ENCODE results near the gene PLP1.
"Not testable (repeated sequence)": the region's sequence is repeated elsewhere in the genome, so short reads cannot be mapped to it uniquely, and the experiment has no call there.

PLP1 gene

GRCh38 chrX:103781062-103781402, 4.4 kb downstream of the PLP1 start:
- no peak for DNase-seq (ENCODE audit: low read depth)

DNA sequence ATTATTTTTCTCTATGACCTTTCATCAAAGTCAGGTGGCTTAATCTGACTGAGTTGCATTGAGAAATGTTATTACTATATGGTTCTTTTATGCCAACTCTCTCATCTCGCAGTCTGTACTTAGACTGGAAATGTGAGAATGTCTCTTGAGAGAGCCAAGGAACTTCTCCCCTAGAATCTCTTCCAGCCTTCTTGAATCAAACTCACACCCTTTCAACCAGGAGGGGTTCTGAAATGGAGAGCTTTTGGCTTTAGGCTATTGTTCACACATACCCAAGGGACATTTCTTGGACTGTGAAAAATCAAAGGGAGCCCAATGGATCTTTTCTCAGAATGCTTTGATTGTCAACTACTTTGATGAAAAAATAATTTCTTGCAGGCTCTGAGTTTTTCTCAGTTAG, 5.1 kb downstream of the PLP1 start:
- no peak for DNase-seq (ENCODE audit: low read depth)

DNA sequence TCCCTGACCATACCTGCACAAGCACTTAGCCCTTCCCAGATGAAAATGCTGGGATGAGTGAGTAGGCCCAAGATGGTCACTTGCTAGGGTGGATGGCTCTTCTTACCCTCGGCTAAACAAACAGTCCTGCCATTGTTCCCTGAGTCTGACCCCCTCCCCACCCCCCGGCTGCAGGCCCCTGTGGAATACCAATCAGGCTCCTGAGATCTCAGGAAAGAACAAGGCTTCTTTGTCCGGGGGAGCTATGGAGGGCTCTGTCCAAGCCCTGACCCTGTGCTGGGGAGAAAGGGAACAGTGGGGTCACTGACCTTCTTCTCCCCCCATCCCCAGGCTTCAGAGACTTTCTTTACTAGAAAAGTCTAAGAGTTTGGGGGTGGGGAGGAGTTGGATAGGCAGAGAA, 6.0 kb downstream of the PLP1 start:
- DNase-seq (ENCODE audit: low read depth) = no peak

GRCh38 chrX:103783196-103783595, 6.6 kb downstream of the PLP1 start:
- no peak for DNase-seq (ENCODE audit: low read depth)

GRCh38 chrX:103783971-103784370, 7.3 kb downstream of the PLP1 start:
- DNase-seq (ENCODE audit: low read depth) = no peak

GRCh38 chrX:103789004-103789403, 12.4 kb downstream of the PLP1 start:
- DNase-seq (ENCODE audit: low read depth) = no peak

GRCh38 chrX:103791228-103791627, 14.6 kb downstream of the PLP1 start:
- DNase-seq (ENCODE audit: low read depth) = no peak

GRCh38 chrX:103791826-103792485, 15.3 kb downstream of the PLP1 start:
- no peak for DNase-seq (ENCODE audit: low read depth)

DNA sequence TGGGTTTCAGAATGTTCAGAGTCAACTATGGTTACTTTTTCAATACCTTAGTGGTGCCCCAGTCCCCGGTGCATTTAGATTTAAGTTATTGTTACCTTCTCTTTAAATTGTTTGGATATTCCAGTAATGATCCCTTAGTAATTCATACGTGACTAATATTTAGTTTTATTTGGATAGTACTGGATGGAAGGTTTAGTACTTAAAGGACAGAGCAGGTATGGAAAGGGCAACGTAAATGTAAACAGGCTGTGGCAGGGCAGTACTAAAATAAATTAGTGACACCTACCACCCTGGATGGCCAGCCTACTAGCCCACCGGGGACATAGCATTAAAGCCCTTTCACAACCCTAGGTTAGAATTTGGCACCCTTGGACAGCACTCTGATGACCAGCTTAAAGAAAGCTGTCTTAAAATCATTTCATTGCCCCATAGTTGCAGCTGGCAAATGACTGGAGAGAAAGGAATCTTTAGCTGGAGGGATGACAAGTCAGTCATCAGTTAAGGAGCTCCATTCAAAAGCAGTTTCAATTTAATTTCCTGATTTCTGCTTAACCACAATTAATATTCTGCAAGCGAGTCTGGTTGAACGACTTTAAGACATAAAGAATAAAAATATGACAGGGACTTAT, 16.4 kb downstream of the PLP1 start:
- DNase-seq (ENCODE audit: low read depth) = peak; percentile 34

DNA sequence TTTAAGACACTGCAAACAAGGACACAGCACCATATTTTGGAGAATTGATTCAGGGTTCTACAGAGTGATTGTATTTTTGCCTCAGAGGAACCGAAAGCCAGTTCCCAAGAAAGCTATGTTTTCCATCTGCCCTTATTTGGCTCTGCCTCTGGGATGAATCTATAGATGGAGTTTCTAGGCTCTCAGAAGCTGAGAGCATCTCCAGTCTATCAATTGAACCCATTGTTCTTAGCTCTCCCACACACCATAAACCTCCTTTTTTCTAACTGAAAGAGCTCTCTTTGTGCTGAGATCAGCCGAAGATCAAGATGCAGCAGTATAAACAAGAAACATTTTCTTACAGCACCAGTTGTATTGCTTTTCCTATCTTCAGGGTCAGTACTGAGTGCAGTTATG, 16.9 kb downstream of the PLP1 start:
- no peak for DNase-seq (ENCODE audit: low read depth)

DNA sequence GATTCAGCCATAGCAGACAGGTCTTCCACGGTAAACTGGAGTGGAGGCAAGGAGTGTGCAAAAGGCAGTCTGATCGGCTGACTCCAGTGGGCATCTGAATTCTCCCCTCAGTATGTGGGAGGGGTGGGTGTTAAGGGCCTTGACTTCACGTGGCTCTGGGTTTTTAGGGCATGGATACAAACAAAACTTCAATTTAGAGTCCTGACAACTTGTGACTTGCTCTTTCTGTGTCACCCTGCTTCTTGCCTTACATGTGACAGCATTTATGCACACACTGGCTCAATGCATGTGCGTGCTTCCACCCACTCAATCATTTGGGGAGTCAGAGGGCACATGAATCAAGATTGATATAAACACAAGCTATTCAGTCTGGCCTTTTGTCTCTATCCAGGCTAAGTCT, 17.5 kb downstream of the PLP1 start:
- DNase-seq (ENCODE audit: low read depth) = no peak

DNA sequence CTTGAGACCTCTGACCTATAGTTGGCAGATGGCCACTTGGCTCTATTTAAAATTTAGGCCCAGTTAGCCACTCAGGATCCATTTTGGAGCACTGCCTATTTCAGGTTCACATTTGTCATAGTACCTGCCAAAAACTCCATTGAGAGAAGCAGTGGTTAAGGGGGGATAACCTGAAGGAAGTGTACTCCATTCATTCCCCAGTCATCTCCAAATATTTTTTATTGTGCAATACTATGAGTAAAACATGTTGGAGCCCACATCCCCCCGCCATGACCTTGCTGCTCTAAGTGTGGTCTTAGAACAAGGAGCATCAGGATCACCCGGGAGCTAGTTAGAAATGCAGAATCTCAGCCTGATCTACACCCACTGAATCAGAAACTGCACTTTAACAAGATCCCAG, 21.1 kb downstream of the PLP1 start:
- no peak for DNase-seq (ENCODE audit: low read depth)

DNA sequence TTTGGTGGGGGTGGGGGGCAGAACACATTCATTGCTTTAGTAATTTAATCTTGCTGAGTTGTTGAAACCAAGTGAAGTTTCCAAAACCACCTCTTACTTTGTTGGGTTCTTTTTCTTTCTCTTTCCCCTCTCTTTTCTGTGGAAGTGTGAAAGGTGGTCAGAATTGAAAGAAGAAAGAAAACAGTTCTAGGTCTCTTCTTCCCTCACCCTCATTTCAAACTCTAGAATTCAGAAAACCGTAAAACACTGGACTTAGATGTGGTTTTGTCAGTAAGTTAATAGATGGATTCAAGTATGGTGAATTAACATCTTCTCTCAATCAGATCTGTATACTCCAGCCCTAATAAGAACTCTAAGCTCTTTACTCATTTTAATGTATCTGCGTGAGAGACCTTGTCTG, 23.7 kb downstream of the PLP1 start:
- DNase-seq (ENCODE audit: low read depth) = no peak

DNA sequence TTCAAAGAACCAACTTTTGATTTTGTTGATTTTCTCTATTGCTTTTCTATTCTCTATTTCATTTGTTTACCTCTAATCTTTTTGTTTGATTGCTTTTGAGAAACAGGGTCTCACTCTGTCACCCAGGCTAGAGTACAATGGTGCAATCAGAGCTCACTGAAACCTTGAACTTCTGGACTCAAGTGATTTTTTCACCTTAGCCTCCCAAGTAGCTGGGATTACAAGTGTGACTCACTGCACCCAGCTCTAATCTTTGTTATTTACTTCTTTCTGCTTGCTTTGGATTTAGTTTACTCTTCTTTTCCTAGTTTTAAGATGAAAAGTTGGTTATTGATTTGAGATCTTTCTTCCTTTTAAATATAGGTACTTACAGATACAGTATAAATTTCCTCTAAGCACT, 29.2 kb downstream of the PLP1 start:
- no peak for DNase-seq (ENCODE audit: low read depth)

GRCh38 chrX:103806862-103807474, 30.3 kb downstream of the PLP1 start:
- DNase-seq (ENCODE audit: low read depth) = no peak

DNA sequence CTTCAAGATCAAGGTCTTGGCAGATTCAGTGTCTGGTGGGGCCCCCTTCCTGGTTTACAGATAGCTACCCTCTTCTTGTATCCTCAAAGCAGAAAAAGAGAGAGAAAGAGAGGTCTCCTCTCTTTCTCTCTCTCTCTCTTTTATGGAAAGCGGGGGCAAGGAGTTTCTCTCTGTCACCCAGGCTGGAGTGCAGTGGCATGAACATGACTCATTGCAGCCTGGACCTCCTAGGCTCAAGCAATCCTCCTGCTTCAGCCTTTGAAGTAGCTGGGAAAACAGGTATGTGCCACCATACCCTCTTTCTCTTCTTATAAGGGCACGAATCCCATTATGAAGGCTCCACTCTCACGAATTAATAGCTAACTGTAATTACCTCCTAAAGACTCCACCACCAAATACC, 35.2 kb downstream of the PLP1 start:
- DNase-seq (ENCODE audit: low read depth) = no peak

DNA sequence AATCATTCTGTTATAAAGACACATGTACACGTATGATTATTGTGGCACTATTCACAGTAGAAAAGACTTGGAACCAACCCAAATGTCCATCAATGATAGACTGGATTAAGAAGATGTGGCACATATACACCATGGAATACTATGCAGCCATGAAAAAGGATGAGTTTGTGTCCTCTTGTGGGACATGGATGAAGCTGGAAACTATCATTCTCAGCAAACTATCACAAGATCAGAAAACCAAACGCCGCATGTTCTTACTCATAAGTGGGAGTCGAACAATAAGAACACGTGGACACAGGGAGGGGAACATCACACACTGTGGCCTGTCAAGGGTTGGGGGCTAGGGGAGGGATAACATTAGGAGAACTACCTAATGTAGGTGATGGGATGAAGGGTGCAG, 40.5 kb downstream of the PLP1 start:
- DNase-seq (ENCODE audit: low read depth) = not testable (repeated sequence)

DNA sequence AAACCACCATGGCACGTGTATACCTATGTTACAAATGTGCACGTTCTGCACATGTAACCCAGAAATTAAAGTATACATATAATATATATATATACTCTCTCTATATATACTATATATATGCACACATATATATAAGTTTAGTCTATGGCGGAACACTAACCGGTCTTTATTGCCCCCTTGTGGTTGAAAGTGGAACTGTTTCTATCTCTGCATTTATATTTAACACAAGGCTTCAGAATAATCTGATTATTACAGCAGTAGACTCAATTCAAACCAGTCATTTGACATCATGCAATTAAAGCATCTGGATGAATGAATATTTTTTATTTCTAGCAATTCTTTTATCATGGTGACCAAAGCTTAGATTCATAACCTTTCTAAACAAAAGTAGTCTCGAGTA, 40.9 kb downstream of the PLP1 start:
- no peak for DNase-seq (ENCODE audit: low read depth)

DNA sequence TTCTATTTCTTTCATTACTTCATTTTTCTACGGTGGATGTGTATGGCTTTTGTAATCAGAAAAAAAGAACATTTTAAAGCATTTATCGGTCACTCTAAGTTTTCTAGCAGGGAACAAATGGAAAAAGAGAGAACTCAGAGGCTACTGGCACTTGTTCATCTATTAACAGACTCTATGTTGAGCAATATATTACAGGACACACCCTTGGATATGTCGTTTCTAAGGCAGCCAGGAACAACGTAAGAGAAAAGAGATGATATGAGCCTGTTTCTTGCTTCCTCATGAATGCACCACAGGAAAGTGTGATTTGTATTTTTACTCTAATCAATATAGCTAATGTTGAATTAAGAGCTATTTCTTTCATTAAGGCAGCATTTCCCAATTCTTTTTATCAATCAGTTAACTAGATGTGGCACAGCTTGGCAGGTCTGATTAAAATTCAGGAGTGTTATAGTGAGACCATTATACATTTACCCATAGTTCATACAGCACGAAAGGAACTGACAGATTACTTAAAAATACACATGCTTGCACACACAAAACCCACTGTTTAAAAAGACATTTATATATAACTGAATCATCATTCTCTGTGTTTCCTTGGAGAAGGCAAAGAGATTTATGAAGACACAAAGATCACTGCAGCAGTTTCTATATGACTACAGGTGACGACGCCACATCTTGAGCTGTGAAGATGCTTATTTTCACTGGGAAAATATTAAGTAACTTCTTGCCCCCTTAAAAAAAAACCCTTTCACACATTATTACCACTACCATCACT, 42.4 kb downstream of the PLP1 start:
- no peak for DNase-seq (ENCODE audit: low read depth)

- not testable (repeated sequence) for DNase-seq (ENCODE audit: low read depth)
Observed at GRCh38 chrX:103820802-103821201, 44.2 kb downstream of the PLP1 start.

- DNase-seq (ENCODE audit: low read depth) = no peak
Observed at GRCh38 chrX:103823591-103823990, 47.0 kb downstream of the PLP1 start.

DNA sequence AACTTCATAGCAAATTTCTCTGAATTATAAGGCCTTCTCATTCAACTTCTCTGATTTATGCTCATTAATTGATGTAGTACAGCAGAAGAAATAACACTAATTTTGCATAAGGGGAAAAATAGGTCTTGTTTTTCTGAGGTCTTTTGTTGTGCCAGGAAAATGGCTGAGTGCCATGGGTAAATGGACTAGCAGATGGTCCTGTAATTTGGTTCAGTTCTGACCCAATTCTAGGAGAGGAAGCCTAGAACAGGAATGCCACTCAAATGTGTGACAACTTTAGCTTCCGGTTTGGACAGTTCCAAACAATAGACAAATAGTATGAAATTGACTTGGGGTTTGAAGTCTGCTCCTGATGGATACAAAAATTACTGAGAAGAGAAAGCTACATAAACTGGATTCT, 49.2 kb downstream of the PLP1 start:
- no peak for DNase-seq (ENCODE audit: low read depth)

- DNase-seq (ENCODE audit: low read depth) = no peak
Observed at GRCh38 chrX:103828529-103828928, 51.9 kb downstream of the PLP1 start.
